ENCODE results near the gene NT5DC3. TPM values are rescaled to one million over a fixed set of nuclear protein-coding genes. Genes with fewer than 3 reads are reported as not detected.

The NT5DC3 gene
- total and polyA plus RNA-seq, 4 donors: 3.6 to 104 (median 26.2) TPM

- DNase-seq (no peak), ATAC-seq (ENCODE audit: low FRiP score) (no peak)
- peak overlapping the region in 1 of 2 donors; percentile 4 for H3K27ac ChIP-seq (ENCODE audit: low read depth in 1 of 2, low read length in 2 of 2)
- WGBS, 2 donors: 58 to 62% methylated on average over 4 of the region's 4 CpGs
- no peaks in the 10 kb centered on the region for H3K27me3 ChIP-seq (ENCODE audit: control insufficient read depth in 1 of 2, insufficient read depth in 2 of 2, low read length in 1 of 2)
- H3K36me3 ChIP-seq (ENCODE audit: control insufficient read depth in 1 of 2, insufficient read depth in 2 of 2, low read length in 1 of 2): peaks cover 14 to 19% of the 10 kb centered on the region in 2 donors
- H3K4me1 ChIP-seq (ENCODE audit: control insufficient read depth in 1 of 2, insufficient read depth in 2 of 2, low read length in 2 of 2): no peaks in the 10 kb centered on the region
- H3K9me3 ChIP-seq (ENCODE audit: control insufficient read depth, low read length): no peaks in the 10 kb centered on the region
- intact Hi-C loops (cut with DNase I): no loop called here
- no peak overlapping the region for H3K4me3 ChIP-seq (ENCODE audit: low read length in 2 of 2)
Measured at GRCh38 chr12:103794309-103795213, 46.5 kb downstream of the NT5DC3 start.

DNA sequence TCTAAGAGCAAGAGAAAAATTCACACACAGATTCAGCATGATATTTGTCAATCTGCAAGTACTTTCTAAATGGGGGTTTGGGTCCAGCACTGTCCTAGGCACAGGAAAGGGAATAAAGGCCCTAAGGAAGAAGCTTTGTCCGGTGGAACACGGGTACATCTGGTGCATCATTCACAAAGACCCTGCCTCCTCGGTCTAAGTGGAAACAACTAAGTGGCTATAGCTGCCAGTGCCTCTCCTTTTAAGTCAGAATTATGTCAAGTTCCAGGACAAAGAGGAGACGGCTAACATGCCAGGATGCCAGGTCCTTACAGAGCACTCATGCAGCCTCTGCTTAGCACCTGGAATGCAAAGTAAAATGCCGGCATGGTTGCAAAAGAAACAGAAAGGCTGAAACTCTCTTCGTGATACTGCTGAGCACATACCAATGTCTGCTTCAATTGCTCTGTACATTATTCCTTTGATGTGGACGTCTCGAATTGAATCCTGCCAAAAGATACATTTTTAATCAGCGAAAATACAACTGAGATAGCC is 47.5 kb downstream of the NT5DC3 start:
- intact Hi-C loops (cut with DNase I): no loop called here
- peaks cover 14 to 19% of the 10 kb centered on the region in 2 donors for H3K36me3 ChIP-seq (ENCODE audit: control insufficient read depth in 1 of 2, insufficient read depth in 2 of 2, low read length in 1 of 2)
- DNase-seq (no peak), ATAC-seq (ENCODE audit: low FRiP score) (no peak)
- H3K4me3 ChIP-seq (ENCODE audit: low read length in 2 of 2): no peak overlapping the region
- 63 to 65% methylated on average over 9 of the region's 9 CpGs for WGBS, 2 donors
- no peak overlapping the region for H3K27ac ChIP-seq (ENCODE audit: low read depth in 1 of 2, low read length in 2 of 2)
- H3K27me3 ChIP-seq (ENCODE audit: control insufficient read depth in 1 of 2, insufficient read depth in 2 of 2, low read length in 1 of 2): no peaks in the 10 kb centered on the region
- no peaks in the 10 kb centered on the region for H3K4me1 ChIP-seq (ENCODE audit: control insufficient read depth in 1 of 2, insufficient read depth in 2 of 2, low read length in 2 of 2)
- no peaks in the 10 kb centered on the region for H3K9me3 ChIP-seq (ENCODE audit: control insufficient read depth, low read length)

- H3K27me3 ChIP-seq (ENCODE audit: control insufficient read depth in 1 of 2, insufficient read depth in 2 of 2, low read length in 1 of 2): no peaks in the 10 kb centered on the region
- intact Hi-C loops (cut with DNase I): no loop called here
- H3K9me3 ChIP-seq (ENCODE audit: control insufficient read depth, low read length): no peaks in the 10 kb centered on the region
- peaks cover 14 to 19% of the 10 kb centered on the region in 2 donors for H3K36me3 ChIP-seq (ENCODE audit: control insufficient read depth in 1 of 2, insufficient read depth in 2 of 2, low read length in 1 of 2)
- ATAC-seq (ENCODE audit: low FRiP score) (no peak), DNase-seq (no peak)
- WGBS, 2 donors: 55 to 84% methylated on average over 3 of the region's 3 CpGs
- H3K4me3 ChIP-seq (ENCODE audit: low read length in 2 of 2): no peak overlapping the region
- H3K27ac ChIP-seq (ENCODE audit: low read depth in 1 of 2, low read length in 2 of 2): no peak overlapping the region
- H3K4me1 ChIP-seq (ENCODE audit: control insufficient read depth in 1 of 2, insufficient read depth in 2 of 2, low read length in 2 of 2): no peaks in the 10 kb centered on the region
Measured at GRCh38 chr12:103793046-103793445, 48.0 kb downstream of the NT5DC3 start.

DNA sequence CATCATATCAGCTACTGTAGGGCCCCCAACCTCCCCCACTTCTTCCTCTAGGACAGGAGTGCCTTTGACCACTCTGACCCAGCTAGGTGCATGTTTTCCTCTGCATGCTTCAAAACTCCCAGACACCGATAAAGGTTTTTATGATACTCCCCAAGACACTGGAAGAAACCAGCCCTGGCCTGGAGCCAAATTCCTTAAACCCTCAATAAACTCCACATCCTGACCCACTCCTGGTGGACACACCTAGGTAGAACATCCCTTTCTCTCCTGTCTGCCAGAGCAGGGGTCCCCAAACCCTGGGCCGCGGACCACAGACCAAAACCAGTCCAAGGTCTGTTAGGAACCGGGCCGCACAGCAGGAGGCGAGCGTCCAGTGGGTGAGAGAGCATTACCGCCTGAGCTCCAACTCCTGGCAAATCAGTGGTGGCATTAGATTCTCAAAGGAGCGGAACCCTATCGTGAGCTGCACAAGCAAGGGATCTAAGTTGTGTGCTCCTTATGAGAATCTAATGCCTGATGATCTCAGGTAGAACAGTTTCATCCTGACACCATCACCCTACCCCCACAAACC is 49.6 kb downstream of the NT5DC3 start:
- H3K4me1 ChIP-seq (ENCODE audit: control insufficient read depth in 1 of 2, insufficient read depth in 2 of 2, low read length in 2 of 2): no peaks in the 10 kb centered on the region
- WGBS, 2 donors: 77 to 85% methylated on average over 10 of the region's 10 CpGs
- peaks cover 11 to 19% of the 10 kb centered on the region in 2 donors for H3K36me3 ChIP-seq (ENCODE audit: control insufficient read depth in 1 of 2, insufficient read depth in 2 of 2, low read length in 1 of 2)
- ATAC-seq (ENCODE audit: low FRiP score) (no peak), DNase-seq (no peak)
- intact Hi-C loops (cut with DNase I): no loop called here
- no peak overlapping the region for H3K4me3 ChIP-seq (ENCODE audit: low read length in 2 of 2)
- H3K27me3 ChIP-seq (ENCODE audit: control insufficient read depth in 1 of 2, insufficient read depth in 2 of 2, low read length in 1 of 2): no peaks in the 10 kb centered on the region
- H3K9me3 ChIP-seq (ENCODE audit: control insufficient read depth, low read length): no peaks in the 10 kb centered on the region
- H3K27ac ChIP-seq (ENCODE audit: low read depth in 1 of 2, low read length in 2 of 2): no peak overlapping the region

- H3K9me3 ChIP-seq (ENCODE audit: control insufficient read depth, low read length): no peaks in the 10 kb centered on the region
- DNase-seq (no peak), ATAC-seq (ENCODE audit: low FRiP score) (no peak)
- H3K4me1 ChIP-seq (ENCODE audit: control insufficient read depth in 1 of 2, insufficient read depth in 2 of 2, low read length in 2 of 2): no peaks in the 10 kb centered on the region
- no peak overlapping the region for H3K4me3 ChIP-seq (ENCODE audit: low read length in 2 of 2)
- no peak overlapping the region for H3K27ac ChIP-seq (ENCODE audit: low read depth in 1 of 2, low read length in 2 of 2)
- no peaks in the 10 kb centered on the region for H3K27me3 ChIP-seq (ENCODE audit: control insufficient read depth in 1 of 2, insufficient read depth in 2 of 2, low read length in 1 of 2)
- intact Hi-C loops (cut with DNase I): no loop called here
- H3K36me3 ChIP-seq (ENCODE audit: control insufficient read depth in 1 of 2, insufficient read depth in 2 of 2, low read length in 1 of 2): peaks cover 9 to 11% of the 10 kb centered on the region in 2 donors
Measured at GRCh38 chr12:103786201-103786600, 54.8 kb downstream of the NT5DC3 start.

DNA sequence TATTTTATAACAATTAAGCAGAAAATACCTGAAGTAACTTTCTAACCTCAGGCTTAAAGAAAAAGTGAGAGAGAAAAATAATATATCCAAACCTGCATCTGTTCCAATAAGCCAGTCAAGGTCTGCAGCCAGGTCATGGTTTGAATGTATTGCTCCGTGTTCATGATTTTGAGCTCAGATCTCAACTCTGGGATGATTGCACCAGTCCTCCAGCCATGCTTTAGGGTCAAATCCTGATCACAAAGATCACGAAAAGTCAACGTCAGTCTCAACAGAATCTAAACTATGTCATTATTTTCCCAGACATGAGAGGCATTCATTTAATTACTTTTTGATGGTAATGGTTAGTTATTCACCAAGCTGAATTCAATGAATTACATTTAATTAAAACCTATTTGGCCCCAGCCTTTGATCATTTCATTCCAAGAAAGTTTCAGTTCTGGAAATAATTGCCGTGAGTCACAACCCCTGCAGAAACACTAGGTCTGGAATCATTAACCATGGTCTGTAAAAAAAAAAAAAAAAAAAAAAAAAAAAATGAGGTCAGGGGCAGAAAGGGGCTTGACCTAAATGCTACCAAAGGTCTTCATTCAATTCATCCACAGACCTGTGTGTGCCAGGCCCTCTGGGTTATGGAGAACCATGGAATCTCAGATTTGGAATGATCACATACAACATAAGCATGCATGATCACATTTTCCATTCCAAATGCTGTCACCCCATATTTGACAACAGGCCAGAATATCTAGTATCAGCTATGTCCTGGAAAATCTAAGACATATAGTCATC is 55.6 kb downstream of the NT5DC3 start:
- intact Hi-C loops (cut with DNase I): no loop called here
- no peak overlapping the region for H3K27ac ChIP-seq (ENCODE audit: low read depth in 1 of 2, low read length in 2 of 2)
- ATAC-seq (ENCODE audit: low FRiP score) (no peak), DNase-seq (no peak)
- no peaks in the 10 kb centered on the region for H3K27me3 ChIP-seq (ENCODE audit: control insufficient read depth in 1 of 2, insufficient read depth in 2 of 2, low read length in 1 of 2)
- WGBS, 2 donors: 66 to 73% methylated on average over 4 of the region's 4 CpGs
- H3K4me1 ChIP-seq (ENCODE audit: control insufficient read depth in 1 of 2, insufficient read depth in 2 of 2, low read length in 2 of 2): no peaks in the 10 kb centered on the region
- no peaks in the 10 kb centered on the region for H3K9me3 ChIP-seq (ENCODE audit: control insufficient read depth, low read length)
- H3K36me3 ChIP-seq (ENCODE audit: control insufficient read depth in 1 of 2, insufficient read depth in 2 of 2, low read length in 1 of 2): peaks cover 9 to 11% of the 10 kb centered on the region in 2 donors
- no peak overlapping the region for H3K4me3 ChIP-seq (ENCODE audit: low read length in 2 of 2)

- ATAC-seq (ENCODE audit: low FRiP score) (no peak), DNase-seq (no peak)
- H3K4me1 ChIP-seq (ENCODE audit: control insufficient read depth in 1 of 2, insufficient read depth in 2 of 2, low read length in 2 of 2): no peaks in the 10 kb centered on the region
- no peak overlapping the region for H3K4me3 ChIP-seq (ENCODE audit: low read length in 2 of 2)
- 64 to 77% methylated on average over 5 of the region's 5 CpGs for WGBS, 2 donors
- no peaks in the 10 kb centered on the region for H3K27me3 ChIP-seq (ENCODE audit: control insufficient read depth in 1 of 2, insufficient read depth in 2 of 2, low read length in 1 of 2)
- intact Hi-C loops (cut with DNase I): no loop called here
- peaks cover 12 to 16% of the 10 kb centered on the region in 2 donors for H3K36me3 ChIP-seq (ENCODE audit: control insufficient read depth in 1 of 2, insufficient read depth in 2 of 2, low read length in 1 of 2)
- no peaks in the 10 kb centered on the region for H3K9me3 ChIP-seq (ENCODE audit: control insufficient read depth, low read length)
- no peak overlapping the region for H3K27ac ChIP-seq (ENCODE audit: low read depth in 1 of 2, low read length in 2 of 2)
Measured at GRCh38 chr12:103783744-103784664, 57.0 kb downstream of the NT5DC3 start.

DNA sequence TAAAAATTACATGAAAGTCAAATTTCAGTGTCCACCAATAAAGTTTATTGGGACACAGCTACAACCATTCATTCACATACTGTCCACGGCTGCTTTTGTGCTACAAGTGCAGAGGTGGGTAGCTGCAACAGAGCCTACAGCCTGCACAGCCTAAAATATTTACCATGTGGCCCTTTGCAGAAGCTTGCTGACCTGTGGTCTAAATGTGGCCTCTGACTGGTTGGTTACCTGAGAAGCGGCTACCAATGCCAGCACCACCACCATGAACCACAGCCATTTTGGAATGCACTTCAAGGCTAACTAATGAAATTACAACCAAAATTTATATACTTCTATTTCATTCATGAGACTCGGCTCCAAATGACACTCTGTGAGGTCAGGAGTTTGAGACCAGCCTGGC is 58.6 kb downstream of the NT5DC3 start:
- Histone ChIP-seq H3K4me1 (ENCODE audit: control insufficient read depth in 1 of 2, insufficient read depth in 2 of 2, low read length in 2 of 2) (no peaks in the 10 kb centered on the region), H3K27ac (ENCODE audit: low read depth in 1 of 2, low read length in 2 of 2) (no peak overlapping the region), H3K36me3 (ENCODE audit: control insufficient read depth in 1 of 2, insufficient read depth in 2 of 2, low read length in 1 of 2) (peaks cover 18 to 19% of the 10 kb centered on the region in 2 donors), H3K27me3 (ENCODE audit: control insufficient read depth in 1 of 2, insufficient read depth in 2 of 2, low read length in 1 of 2) (no peaks in the 10 kb centered on the region), H3K4me3 (ENCODE audit: low read length in 2 of 2) (no peak overlapping the region), H3K9me3 (ENCODE audit: control insufficient read depth, low read length) (no peaks in the 10 kb centered on the region)
- intact Hi-C loops (cut with DNase I): no loop called here
- WGBS, 2 donors: 96 to 100% methylated on average over 3 of the region's 3 CpGs
- no peak for ATAC-seq (ENCODE audit: low FRiP score)
- no peak for DNase-seq
